Testis (tissue), 2 donors: ENCODE data around the gene EXD2.

Experiments
- CTCF ChIP-seq, 3 experiments: fragments of 450-650 bp in 2 of 3; fragments of 200-600 bp in 1 of 3; sonication (generic) in 1 of 3; IDR thresholded peaks; one replicate each; pipeline ENCODE4 v1.5.1; 2016 to 2019; ENCODE audit warnings: antibody characterized with exemption in 3 of 3, mild to moderate bottlenecking in 2 of 3, moderate library complexity in 1 of 3
- POLR2A ChIP-seq: fragments of 450-650 bp; IDR thresholded peaks from one replicate; pipeline ENCODE4 v1.6.1; 2017; ENCODE audit warnings: antibody characterized with exemption, mild to moderate bottlenecking, moderate library complexity

GRCh38 chr14:69193721-69194120 is 2.4 kb downstream of the EXD2 start:
- no peak for TF ChIP-seq CTCF (IDR thresholded peaks at IDR 0.05)
- no peak for TF ChIP-seq POLR2A
